Activated naive CD4-positive, alpha-beta T cell treated with anti-CD3 and anti-CD28 coated beads, Interleukin-2, amount 50 U/mL, for 72 hours (primary cell): ENCODE measurements around the gene AGTR1. TPM values are rescaled to one million over a fixed set of nuclear protein-coding genes. Genes with fewer than 3 reads are reported as not detected.
"Not testable (repeated sequence)": the region's sequence is repeated elsewhere in the genome, so short reads cannot be mapped to it uniquely, and the experiment has no call there.

Experiments used
- ATAC-seq, 2 donors: fragments of 150-1000 bp; cut with Tn5 transposase; 2 replicates each; pipeline ENCODE4 v1.10.0; 2021; ENCODE audit warnings: mild to moderate bottlenecking in 2 of 2, moderate library complexity in 2 of 2
- DNase-seq, 2 donors: peaks; one replicate each; pipeline ENCODE4 v3.0.0; 2021 to 2022; ENCODE audit warnings: low spot score in 2 of 2
- H3K27ac Mint-ChIP-seq, 2 donors: one replicate each; pipeline ENCODE4 v1.8.0; 2022; ENCODE audit warnings: mild to moderate bottlenecking in 2 of 2, mixed read lengths in 2 of 2
- H3K36me3 Mint-ChIP-seq, 2 donors: one replicate each; pipeline ENCODE4 v1.8.0; 2022; ENCODE audit warnings: mixed read lengths in 2 of 2
- H3K9me3 Mint-ChIP-seq, 2 donors: one replicate each; pipeline ENCODE4 v1.8.0; 2022; ENCODE audit warnings: mixed read lengths in 2 of 2
- total RNA-seq, 2 donors: library from RNA; stranded (reverse); gene quantifications; one replicate each; pipeline ENCODE4 v1.2.3, GENCODE V29; 2022

Gene AGTR1
- total RNA-seq, 2 donors from 2014 or later: not detected

DNA sequence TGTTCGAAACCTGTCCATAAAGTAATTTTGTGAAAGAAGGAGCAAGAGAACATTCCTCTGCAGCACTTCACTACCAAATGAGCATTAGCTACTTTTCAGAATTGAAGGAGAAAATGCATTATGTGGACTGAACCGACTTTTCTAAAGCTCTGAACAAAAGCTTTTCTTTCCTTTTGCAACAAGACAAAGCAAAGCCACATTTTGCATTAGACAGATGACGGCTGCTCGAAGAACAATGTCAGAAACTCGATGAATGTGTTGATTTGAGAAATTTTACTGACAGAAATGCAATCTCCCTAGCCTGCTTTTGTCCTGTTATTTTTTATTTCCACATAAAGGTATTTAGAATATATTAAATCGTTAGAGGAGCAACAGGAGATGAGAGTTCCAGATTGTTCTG lies 44.4 kb downstream of the AGTR1 start:
- H3K27ac Mint-ChIP-seq: no peak overlapping the region
- DNase-seq (no peak), ATAC-seq (no peak)
- no peaks in the 10 kb centered on the region for H3K36me3 Mint-ChIP-seq
- peaks cover 3 to 5% of the 10 kb centered on the region in 2 donors for H3K9me3 Mint-ChIP-seq

DNA sequence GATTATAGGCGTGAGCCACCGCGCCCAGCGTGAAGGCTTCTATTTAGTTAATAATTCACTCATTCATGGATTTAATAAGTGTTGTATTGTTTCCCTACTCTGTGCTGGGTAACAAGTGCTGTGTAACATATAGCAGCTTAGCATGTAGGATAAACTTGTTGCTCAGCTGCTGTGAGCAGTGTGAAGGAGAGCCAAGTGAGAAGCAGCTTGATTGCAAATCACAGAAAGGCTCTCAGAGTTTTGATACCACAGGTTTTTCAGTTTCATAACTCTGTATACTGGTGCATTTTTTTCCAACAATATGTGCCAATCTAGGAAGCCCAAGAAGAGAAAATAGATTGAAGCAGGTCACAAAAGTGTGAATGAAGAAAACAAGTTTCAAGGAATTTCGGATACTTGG lies 48.4 kb downstream of the AGTR1 start:
- no peak overlapping the region for H3K27ac Mint-ChIP-seq

DNA sequence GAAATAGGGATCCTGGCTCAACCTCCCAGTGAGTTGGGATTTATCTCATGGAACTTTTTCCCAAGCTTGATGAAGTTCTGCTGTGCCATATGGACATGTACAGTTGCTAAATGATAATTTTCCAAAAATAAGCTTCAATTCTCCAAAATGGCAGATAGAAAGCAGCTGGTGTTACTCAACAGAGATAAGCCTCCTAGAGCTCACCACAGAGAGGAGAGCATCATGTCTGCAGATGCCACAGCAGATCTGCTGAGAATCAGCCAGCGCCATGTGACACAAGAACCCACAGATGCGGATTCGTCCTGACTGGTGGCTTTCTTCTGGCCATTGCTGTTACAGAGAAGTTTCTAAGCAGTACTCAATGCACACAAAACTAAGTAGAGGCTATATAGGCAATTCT lies 50.6 kb downstream of the AGTR1 start:
- no peak for DNase-seq
- Mint-ChIP-seq H3K36me3 (no peaks in the 10 kb centered on the region), H3K27ac (no peak overlapping the region), H3K9me3 (peaks cover 0 to 5% of the 10 kb centered on the region in 2 donors)
- no peak for ATAC-seq

More for the DNA sequence above, 48.4 kb downstream of the AGTR1 start:
- no peak for DNase-seq
- no peak for ATAC-seq
- H3K36me3 Mint-ChIP-seq: no peaks in the 10 kb centered on the region
- H3K9me3 Mint-ChIP-seq: peaks cover 3 to 5% of the 10 kb centered on the region in 2 donors

DNA sequence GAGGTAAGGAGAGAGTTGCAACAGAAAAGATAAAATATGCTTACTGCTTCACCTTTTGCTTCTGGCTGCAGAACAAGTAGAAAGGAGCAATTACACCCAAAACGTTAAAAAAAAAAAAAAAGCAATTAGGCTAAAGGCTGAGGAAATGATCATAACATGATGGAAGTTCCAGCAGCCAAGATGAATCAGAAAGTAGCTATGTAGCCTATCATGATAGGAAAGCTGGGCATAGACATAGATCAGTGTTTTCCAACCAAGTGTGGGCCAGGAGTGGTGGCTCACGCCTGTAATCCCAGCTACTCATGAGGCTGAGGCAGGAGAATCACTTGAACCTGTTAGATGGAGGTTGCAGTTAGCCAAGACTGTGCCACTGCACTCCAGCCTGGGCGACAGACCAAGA lies 52.6 kb downstream of the AGTR1 start:
- Mint-ChIP-seq H3K27ac (no peak overlapping the region), H3K9me3 (peaks cover 0 to 5% of the 10 kb centered on the region in 2 donors), H3K36me3 (no peaks in the 10 kb centered on the region)
- DNase-seq: no peak
- no peak for ATAC-seq

DNA sequence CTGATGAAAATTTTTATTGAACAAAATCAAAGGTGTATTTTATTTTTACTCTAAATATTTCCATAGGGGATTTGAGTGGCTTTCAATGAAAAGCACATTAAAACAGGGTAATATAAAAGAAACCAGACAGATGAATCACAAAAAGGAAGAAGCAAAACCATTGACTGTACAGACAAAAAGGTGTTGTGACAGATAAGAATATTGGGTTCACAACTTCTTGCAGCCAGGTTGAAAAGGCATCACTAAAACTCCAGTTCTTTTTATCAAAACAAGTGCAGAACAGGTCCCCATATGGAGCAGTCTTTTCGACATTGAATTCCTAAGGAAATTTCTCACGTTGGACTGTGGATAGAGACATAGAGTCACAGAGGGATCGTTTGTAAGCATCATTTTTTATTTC lies 53.8 kb downstream of the AGTR1 start:
- Mint-ChIP-seq H3K27ac (no peak overlapping the region), H3K9me3 (peaks cover 0 to 1% of the 10 kb centered on the region in 2 donors), H3K36me3 (no peaks in the 10 kb centered on the region)
- no peak for DNase-seq
- no peak for ATAC-seq

DNA sequence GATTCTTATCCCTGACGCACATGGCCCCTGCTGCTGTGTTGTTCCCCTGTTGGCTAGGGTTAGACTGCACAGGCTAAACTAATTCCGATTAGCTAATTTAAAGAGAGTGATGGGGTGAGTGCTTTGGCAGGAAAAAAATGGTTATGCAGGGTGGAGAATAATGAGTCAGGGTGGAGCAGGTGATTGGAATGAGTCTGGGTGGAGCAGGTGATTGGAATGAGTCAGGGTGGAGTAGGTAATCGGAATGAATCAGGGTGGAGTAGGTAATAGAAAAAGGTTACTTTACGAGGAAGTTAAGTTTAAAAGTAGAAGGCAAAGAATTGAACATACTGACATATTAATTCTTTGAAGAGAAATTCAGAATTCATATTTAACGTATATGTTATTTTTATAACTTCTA lies 55.7 kb downstream of the AGTR1 start:
- not testable (repeated sequence) for H3K27ac Mint-ChIP-seq, ATAC-seq, H3K36me3 Mint-ChIP-seq, DNase-seq, H3K9me3 Mint-ChIP-seq

DNA sequence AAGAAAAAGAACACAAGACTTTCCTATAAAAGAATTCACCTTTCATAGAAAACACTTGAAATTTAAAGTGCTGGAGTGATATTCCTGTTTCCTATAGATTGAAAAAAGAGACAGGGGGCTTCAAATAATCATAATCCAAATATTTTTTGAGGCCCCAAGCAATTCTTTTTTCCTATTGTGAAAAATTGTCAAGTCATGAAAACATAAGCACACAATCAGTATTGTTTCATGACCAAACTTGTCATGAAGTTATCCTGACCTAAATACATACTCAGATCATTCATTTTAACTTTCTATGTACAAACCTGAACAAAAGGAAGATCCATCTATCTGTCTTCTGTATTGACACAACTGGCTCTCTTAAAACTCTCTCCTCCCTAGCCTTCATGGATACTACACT lies 57.9 kb downstream of the AGTR1 start:
- no peak overlapping the region for H3K27ac Mint-ChIP-seq
- ATAC-seq (no peak), DNase-seq (no peak)
- no peaks in the 10 kb centered on the region for H3K36me3 Mint-ChIP-seq
- H3K9me3 Mint-ChIP-seq: no peaks in the 10 kb centered on the region

DNA sequence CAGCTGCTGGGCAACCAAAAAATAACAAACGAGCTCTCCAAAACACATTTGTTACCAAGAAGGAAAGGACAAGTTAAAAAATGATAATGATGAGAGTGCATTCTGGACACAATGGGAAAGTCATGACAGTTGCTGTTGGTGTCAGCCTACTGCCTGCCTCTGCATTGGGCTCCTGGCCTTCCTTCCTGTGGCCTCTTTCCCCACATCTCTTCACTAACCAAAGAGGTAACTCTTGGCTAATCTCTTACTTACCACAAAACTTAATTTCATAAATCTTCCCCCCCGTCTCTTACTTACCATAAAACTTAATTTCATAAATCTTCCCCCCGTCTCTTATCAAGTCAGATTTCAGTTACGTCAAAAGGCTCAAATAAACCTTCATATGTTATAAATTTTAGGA lies 58.6 kb downstream of the AGTR1 start:
- H3K9me3 Mint-ChIP-seq: no peaks in the 10 kb centered on the region
- no peak for ATAC-seq
- DNase-seq: no peak
- H3K36me3 Mint-ChIP-seq: no peaks in the 10 kb centered on the region
- H3K27ac Mint-ChIP-seq: no peak overlapping the region

DNA sequence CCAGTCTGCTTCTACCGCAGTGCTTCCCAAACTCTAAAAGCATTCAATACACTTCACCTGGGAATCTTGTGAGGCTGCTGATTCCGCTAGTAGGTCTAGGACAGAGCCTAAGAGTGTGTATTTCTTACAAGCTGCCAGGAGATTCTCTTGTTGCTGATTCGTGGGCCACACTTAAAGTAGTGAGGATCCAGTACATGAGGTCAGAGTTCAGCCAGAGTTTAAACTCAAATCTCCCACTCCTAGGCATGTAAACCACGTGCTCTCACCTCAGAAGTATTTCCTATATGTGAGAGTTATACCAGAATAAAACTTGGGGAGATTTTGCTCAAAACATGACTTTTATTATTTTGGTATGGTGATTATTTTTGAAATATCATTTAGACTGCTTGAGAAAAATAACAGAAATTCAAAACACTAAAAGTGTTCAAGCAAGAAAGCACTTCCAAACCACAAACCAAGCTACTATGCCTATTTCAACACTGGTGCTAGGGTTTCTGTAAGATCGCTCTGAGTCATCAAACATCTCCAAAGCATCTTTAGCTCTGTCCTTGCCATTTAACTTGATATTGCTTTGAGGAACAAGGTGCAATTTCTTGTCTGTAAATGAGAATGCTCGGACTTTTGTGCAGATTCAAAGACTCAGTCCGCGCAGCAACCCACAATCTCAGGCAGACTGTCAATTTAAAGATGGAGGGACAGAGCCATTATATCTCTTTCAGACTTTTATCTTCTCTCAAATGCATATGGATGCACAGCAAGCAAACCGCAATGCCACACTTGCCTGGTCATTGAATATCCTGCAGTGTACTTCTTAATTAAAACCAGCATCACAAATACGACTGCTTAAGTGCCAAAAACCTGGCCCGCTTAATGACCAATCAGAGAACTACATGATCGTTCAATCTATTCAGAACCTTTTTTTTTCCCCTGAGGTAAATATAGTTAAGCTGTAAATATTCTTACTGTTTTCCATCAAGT lies 59.8 kb downstream of the AGTR1 start:
- Mint-ChIP-seq H3K27ac (no peak overlapping the region), H3K36me3 (no peaks in the 10 kb centered on the region), H3K9me3 (no peaks in the 10 kb centered on the region)
- DNase-seq: no peak
- ATAC-seq: no peak

DNA sequence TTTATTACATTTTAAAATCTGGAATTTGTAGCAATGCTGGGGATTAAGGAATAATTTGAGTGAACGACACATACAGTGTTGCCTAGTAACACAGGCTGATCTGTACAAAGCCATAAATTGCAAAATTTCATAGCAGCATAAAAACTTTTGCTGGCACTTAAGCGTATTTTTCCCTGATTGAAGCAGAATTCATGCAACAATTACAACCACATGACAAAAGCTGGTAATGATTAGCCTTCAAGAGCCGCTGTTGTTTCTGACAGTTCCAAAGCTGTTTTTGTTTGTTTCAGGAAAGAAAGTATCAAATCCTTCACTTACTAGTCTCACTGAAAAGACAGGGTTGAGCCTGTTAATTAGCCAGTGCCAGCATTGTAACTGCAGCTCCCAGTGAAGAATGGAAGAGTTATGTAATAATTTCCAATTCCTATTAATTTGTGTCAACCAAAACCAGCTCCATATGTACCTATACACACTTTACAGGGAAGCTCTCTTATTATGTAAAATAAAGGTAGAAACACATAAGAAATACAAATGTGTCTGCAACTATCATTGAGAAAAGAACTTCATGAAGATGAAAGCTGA lies 60.7 kb downstream of the AGTR1 start:
- H3K9me3 Mint-ChIP-seq: no peaks in the 10 kb centered on the region
- no peak for ATAC-seq
- H3K27ac Mint-ChIP-seq: no peak overlapping the region
- DNase-seq: no peak
- H3K36me3 Mint-ChIP-seq: no peaks in the 10 kb centered on the region

DNA sequence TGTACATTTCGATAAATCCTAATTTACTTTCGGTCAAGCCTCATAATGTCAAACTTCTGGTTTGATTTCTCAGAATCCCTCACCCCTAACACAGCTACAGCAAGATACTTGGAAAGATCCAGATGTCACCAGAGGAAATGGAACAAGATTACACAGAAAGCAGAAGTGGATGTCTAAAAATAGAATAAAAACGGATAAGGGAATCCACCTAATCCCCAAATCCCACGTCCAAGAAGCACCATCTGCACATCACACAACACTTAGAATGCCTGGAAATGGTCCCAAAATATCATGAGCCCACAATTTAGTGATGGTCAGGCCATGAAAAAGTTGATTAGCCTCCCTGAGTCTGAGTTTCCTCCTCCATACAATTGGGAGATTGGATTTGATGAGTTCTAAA lies 61.7 kb downstream of the AGTR1 start:
- Mint-ChIP-seq H3K27ac (no peak overlapping the region), H3K36me3 (no peaks in the 10 kb centered on the region), H3K9me3 (no peaks in the 10 kb centered on the region)
- ATAC-seq (no peak), DNase-seq (no peak)

DNA sequence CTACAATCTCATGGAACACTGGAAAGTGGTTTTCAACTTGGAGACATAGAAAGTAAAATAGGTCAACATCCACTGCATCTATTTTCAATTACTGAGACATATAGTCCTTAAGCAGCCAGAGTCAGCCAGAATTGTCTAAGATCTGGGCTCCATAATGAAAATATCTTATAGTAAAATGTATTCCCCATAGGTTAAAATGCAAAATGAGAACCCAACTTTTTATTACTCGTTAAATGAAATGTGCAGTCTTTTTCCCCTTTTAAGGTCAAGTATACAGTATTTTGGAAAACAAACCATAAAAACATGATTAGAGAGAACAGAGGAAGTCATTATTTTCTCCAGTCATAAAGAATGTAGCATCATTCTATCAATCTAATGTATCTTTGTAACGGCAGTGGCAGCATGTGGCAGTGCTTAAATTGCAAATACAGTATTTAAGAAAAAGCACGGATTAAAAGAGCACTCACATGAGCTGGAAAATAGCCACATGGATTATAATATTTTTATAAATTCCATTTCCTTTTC lies 65.5 kb downstream of the AGTR1 start:
- no peak for ATAC-seq
- DNase-seq: no peak
- no peaks in the 10 kb centered on the region for H3K9me3 Mint-ChIP-seq
- H3K36me3 Mint-ChIP-seq: no peaks in the 10 kb centered on the region
- H3K27ac Mint-ChIP-seq: no peak overlapping the region

DNA sequence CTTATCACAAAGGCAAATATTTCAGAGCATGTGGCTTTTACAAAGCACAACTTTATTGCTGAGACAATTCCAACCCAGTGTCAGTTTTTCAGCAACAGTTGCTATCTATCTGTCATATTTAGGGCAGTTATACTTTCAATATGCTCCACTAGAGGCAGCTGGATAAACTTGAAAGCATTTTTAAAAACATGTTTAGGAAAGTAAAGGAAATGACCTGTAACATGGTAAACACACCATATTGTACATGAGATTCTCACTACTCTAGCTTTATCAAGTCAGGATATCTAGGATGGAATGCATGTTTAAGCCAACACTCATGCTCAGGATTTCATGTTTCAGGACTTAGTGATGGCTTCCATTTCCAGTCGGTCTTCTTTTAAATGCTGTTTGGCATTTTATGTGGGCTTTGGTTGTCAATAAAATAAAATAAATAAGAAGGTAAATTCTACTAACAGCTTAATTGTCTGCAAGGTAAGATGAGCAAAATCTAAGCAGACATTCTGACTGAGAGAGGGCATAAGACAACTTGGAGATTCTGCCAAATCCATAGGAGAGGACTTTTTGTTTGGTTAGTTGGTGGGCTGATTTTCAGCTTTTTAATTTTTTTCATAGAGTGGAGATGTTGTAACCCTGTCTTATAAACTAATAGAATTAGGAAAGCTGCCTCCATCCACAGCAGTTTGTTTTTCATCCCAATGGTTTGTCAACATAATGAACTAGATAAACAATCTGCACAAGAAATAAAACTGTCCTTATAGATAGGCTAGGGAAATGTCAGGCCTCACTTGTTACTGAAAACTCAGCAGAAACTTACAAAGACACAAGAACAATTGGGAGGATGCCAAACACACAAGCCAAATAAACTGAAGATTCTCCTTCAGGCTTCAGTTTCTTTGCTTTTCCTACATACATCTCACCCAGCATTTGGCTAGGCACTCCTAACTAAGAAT lies 66.6 kb downstream of the AGTR1 start:
- Mint-ChIP-seq H3K9me3 (no peaks in the 10 kb centered on the region), H3K27ac (no peak overlapping the region), H3K36me3 (no peaks in the 10 kb centered on the region)
- ATAC-seq: no peak
- DNase-seq: no peak

DNA sequence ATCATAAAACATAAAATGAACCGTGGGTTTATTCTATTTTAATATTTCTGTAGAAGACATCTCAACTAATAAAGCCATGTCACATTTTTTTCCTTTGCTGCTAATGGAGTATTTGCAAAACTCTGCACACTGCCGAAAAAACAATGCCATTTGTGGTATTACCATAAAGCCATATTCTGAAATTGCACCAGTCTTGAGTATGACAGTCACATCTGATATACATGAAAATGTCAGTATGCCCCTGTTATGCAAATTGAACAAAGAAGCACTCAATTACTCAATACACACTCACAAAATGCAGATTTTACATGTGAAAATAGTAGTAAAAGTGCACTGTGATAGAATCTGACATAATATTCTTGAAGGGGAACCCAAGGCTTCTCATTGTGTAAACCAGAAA lies 74.7 kb downstream of the AGTR1 start:
- Mint-ChIP-seq H3K27ac (no peak overlapping the region), H3K36me3 (no peaks in the 10 kb centered on the region), H3K9me3 (no peaks in the 10 kb centered on the region)
- ATAC-seq: no peak
- DNase-seq: no peak

DNA sequence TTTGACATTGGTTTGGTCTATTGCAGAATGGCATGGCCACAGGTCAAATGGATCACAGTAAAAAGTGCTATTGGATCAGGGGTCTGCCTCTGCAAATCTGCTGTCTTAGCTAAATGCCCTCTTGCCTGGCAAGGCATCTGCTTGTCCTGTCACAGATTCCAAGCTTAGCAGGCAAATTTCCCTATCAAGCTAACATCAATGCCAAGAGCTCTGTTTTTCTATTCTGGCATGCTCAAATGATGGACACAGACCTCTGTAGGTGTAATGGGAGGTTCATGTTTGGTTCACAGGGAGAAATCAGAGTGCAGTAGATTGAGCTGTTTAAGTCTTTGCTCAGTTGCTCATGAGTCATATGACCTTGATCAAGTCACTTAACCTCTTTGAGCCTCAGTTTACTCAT lies 75.1 kb downstream of the AGTR1 start:
- ATAC-seq: no peak
- no peaks in the 10 kb centered on the region for H3K9me3 Mint-ChIP-seq
- H3K27ac Mint-ChIP-seq: no peak overlapping the region
- no peaks in the 10 kb centered on the region for H3K36me3 Mint-ChIP-seq
- no peak for DNase-seq

DNA sequence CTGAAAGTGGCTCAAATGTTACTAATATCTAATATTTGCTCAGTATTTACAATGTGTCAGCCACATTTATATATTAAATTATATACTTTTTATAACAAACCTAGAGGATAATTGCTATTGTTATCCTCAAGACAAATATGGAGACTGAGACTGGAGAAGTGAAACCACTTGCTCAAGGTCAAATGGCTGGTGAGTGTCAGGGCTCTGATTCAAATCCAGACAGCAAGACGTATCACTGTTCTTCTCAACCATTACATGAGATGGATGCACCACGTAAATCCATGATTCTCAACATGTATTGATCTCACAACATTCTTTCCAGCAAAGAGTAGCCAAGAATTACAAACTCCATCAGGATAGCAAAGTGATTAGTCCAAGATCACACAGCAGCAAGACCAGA lies 76.1 kb downstream of the AGTR1 start:
- ATAC-seq (no peak), DNase-seq (no peak)
- H3K27ac Mint-ChIP-seq: no peak overlapping the region
- no peaks in the 10 kb centered on the region for H3K36me3 Mint-ChIP-seq
- no peaks in the 10 kb centered on the region for H3K9me3 Mint-ChIP-seq

DNA sequence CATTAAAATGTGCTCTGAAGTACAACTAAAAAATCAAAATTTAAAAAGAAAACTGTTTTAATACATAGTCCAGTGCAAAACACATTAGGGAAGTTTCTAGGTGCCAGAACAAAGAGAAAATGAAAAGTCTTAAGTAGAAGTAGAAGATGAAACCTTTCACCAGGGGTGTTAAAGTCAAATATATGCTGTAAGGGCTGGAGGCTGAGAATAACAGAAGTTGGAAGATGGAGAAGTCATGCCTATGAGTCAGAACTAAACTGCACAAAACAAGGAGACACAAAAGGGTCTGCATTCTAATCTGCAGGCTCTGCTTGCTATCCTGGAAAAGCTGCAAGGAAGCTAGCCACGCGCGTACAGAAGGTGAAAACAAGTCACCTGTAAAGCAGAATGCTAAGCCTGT lies 81.2 kb downstream of the AGTR1 start:
- no peak overlapping the region for H3K27ac Mint-ChIP-seq
- DNase-seq (no peak), ATAC-seq (no peak)
- H3K36me3 Mint-ChIP-seq: no peaks in the 10 kb centered on the region
- no peaks in the 10 kb centered on the region for H3K9me3 Mint-ChIP-seq
